HEK293 (cell line): Measurements from ENCODE around the gene MZT2A.
"Not testable (repeated sequence)": the region's sequence is repeated elsewhere in the genome, so short reads cannot be mapped to it uniquely, and the experiment has no call there.

Experiments
- CTCF ChIP-seq: fragments of 450-650 bp; formaldehyde crosslinking; IDR thresholded peaks from 2 replicates; pipeline ENCODE4 v1.5.1; 2016; ENCODE audit warnings: missing biosample characterization, missing genetic modification characterization
- ZBTB20 ChIP-seq: fragments of 450-650 bp; formaldehyde crosslinking; IDR thresholded peaks from 2 replicates; pipeline ENCODE4 v1.5.1; 2016; ENCODE audit warnings: missing biosample characterization, missing genetic modification characterization
- ZNF169 ChIP-seq: fragments of 450-650 bp; formaldehyde crosslinking; IDR thresholded peaks from 2 replicates; pipeline ENCODE4 v1.5.1; 2016; ENCODE audit warnings: missing biosample characterization, missing genetic modification characterization
- ZNF416 ChIP-seq: fragments of 450-650 bp; formaldehyde crosslinking; IDR thresholded peaks from 2 replicates; pipeline ENCODE4 v1.5.1; 2016; ENCODE audit warnings: missing biosample characterization, missing genetic modification characterization

- not testable (repeated sequence) for TF ChIP-seq ZBTB20; CTCF (tag by site-specific recombination); ZNF416 (tag by site-specific recombination); ZNF169
Measured at GRCh38 chr2:131473266-131473665, 18.9 kb downstream of the MZT2A start.
